NB4 (cell line): ENCODE data around the gene TMCC1.
A peak's percentile ranks its signal among the peaks of the same experiment; 100 is the strongest.

Source experiments
- DNase-seq: peaks from one replicate; pipeline ENCODE4 v3.0.0; 2010; ENCODE audit warnings: low read depth
- H3K4me3 ChIP-seq: one replicate; pipeline ENCODE4 v1.5.1; 2011; ENCODE audit warnings: mild to moderate bottlenecking, low read depth, low read length, moderate library complexity
- CTCF ChIP-seq: IDR thresholded peaks from one replicate; pipeline ENCODE4 v1.5.1; 2012; ENCODE audit warnings: low read depth, low read length
- MYC ChIP-seq: IDR thresholded peaks from 2 replicates; pipeline ENCODE4 v1.6.1; 2011; ENCODE audit warnings: low read depth, low read length
- POLR2A ChIP-seq: IDR thresholded peaks from 2 replicates; pipeline ENCODE4 v1.6.1; 2011; ENCODE audit warnings: mild to moderate bottlenecking; ENCODE audit not compliant: insufficient read length; ENCODE audit errors: extremely low read depth
- TF ChIP-seq, protein P1 (sequence below): IDR thresholded peaks from 2 replicates; pipeline ENCODE4 v1.6.1; 2011; ENCODE audit warnings: low read depth, low read length

Gene TMCC1

DNA sequence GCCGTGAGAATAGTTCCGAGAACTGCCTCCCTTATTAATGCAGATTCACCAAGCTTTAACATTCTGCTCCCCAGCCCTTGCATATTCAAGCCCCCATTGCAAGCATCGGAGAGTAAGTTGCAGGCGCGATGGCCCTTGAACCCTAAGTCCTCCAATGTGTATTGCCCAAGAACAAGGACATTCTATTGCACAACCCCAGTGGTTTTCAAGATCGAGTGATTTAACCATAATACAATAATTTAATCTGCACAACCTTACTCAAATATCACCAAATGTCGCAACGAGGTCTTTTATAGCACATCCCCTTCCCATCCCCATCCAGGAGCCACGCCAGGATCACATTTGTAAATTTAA, 265.4 kb downstream of the TMCC1 start:
- H3K4me3 ChIP-seq, result peak overlapping the region; percentile 72
- TF ChIP-seq CTCF, result no peak
- TF ChIP-seq MYC, result no peak
- TF ChIP-seq POLR2A, result no peak
- TF ChIP-seq, protein P1, sequence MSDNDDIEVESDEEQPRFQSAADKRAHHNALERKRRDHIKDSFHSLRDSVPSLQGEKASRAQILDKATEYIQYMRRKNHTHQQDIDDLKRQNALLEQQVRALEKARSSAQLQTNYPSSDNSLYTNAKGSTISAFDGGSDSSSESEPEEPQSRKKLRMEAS, result no peak
- DNase-seq, result no peak

DNA sequence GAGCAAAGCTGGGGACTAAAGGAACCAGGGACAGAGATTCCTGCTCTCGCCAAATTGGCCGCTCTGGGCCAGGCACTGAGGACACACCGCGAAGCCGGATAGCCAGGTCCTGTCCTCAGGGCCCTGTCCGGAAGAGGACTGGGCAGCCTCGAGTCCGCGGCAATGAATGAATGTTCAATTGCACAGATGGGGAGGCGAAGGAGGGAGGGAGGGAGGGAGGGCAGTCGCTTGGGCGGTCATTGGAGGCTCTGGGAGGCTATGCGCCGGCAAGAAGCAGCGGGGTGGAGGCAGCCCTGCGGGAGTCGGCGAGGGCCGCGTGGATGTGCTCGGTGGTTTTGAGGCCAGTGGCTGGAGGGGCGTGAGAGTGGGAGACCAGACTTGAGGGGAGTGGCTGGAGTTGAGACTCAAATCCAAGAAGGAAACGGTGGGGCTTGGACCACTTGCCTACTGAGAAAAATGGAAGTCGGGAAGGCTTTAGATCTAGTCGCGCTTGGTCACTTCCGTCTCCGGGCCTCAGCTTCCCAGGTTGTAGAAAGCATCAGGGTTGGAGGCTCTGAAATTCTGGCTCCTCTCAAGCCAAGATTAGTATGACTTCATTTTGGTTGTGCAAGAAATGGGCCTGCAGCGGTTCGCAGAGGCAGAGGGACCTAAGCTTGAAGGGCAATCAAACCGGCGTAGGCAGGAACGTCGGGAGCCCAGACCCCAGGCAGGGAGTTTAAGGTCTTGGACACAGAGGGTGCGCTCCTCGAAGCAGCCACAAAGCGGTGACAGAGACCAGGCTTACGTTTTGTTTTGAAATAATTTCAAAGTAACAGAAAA, 266.0 kb downstream of the TMCC1 start:
- peak overlapping the region; percentile 72 for H3K4me3 ChIP-seq
- no peak for TF ChIP-seq MYC
- TF ChIP-seq, protein P1, result no peak; the same call in none of the 2 replicates
- TF ChIP-seq CTCF, result peak; percentile 83
- no peak for TF ChIP-seq POLR2A

GRCh38 chr3:129626744-129627349, 266.7 kb downstream of the TMCC1 start:
- H3K4me3 ChIP-seq, result peak overlapping the region; percentile 72
- TF ChIP-seq MYC (peak; percentile 28; the same call in 1 of the 2 replicates), POLR2A (peak; percentile 70)
- TF ChIP-seq, protein P1, result no peak
- peak; percentile 94 for DNase-seq

More for the DNA sequence above, 266.0 kb downstream of the TMCC1 start:
- DNase-seq, result peak; percentile 94

DNA sequence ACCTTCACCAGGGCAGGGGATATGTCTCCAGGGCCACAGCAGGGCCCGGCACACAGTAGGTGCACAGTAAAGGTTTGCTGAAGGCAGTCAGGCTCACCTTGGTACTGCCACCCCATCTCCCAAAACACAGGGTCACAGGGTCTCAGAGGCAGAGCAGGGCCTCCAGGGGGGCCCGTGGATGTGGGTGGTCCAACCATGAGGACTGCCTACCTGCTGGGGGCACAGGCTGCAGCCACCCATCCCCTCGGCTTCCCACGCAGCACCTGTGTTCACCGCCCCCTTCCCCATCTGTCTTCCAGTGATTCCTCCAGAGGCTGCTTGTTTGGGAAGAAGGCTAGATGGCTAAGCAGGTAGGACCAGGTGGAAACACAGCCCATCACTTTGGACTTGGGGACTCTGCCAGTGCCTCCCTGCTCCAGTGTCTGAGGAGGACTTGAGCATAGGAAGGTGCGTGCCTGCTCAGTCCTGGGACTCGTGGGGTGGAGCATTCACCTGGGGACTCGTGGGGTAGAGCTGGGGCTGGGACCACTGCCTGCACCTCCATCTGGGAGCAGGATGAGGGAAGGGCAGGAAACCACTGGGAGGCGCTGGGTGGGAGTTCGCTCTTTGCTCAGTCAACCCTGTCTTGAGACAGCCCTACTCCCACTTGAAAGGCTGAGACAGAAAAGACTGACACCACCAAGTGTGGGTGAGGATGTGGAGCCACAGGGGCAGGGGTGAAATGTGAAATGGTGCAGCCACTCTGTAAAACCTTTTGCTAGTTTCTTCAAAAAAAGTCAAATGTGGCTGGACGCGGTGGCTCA, 268.2 kb downstream of the TMCC1 start:
- TF ChIP-seq CTCF, result no peak
- no peak for TF ChIP-seq POLR2A
- TF ChIP-seq, protein P1, result no peak
- no peak for TF ChIP-seq MYC
- H3K4me3 ChIP-seq, result no peak overlapping the region
- peak; percentile 58 for DNase-seq

DNA sequence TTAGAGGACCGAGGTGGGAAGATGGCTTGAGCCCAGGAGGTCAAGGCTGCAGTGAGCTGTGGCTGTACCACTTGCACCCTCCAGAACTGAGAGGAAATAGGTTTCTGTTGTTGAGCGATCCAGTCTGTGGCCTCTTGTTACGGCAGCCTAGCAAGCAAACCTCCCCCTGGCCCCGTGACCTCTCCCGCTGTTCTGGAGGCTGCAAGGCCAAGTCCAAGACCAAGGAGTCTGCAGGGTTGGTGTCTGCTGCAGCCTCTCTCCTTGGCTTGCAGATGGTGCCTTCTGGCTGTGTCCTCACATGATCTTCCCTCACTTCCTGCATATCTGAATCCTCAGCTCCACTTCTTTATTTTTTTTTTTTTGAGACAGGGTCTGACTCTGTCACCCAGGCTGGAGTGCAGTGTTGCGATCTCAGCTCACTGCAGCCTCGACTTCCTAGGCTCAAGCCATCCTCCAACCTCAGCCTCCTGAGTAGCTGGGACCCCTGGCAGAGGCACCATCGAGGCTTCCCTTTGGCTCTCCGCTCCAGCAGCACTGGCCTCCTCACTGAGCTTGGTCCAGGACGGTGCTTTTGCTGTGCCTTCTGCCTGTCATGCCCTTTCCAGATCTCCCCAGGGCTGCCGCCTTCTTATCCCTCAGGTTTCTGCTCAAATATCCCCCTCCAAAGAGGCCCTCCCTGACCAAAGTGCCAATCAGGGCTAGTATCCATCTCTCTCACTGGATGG, 269.0 kb downstream of the TMCC1 start:
- TF ChIP-seq, protein P1, result 0 out of 2 replicates have a peak, but pooled peaks have one; percentile 3
- TF ChIP-seq MYC, result no peak
- DNase-seq, result peak; percentile 73
- H3K4me3 ChIP-seq, result no peak overlapping the region

GRCh38 chr3:129623447-129624118, 269.9 kb downstream of the TMCC1 start:
- TF ChIP-seq CTCF (no peak), MYC (no peak), POLR2A (no peak)
- TF ChIP-seq, protein P1, result no peak
- no peak overlapping the region for H3K4me3 ChIP-seq
- peak; percentile 3 for DNase-seq
